ENCODE data around the gene BBS4.
"Not testable (repeated sequence)": the region's sequence is repeated elsewhere in the genome, so short reads cannot be mapped to it uniquely, and the experiment has no call there.

BBS4 gene, protein sequence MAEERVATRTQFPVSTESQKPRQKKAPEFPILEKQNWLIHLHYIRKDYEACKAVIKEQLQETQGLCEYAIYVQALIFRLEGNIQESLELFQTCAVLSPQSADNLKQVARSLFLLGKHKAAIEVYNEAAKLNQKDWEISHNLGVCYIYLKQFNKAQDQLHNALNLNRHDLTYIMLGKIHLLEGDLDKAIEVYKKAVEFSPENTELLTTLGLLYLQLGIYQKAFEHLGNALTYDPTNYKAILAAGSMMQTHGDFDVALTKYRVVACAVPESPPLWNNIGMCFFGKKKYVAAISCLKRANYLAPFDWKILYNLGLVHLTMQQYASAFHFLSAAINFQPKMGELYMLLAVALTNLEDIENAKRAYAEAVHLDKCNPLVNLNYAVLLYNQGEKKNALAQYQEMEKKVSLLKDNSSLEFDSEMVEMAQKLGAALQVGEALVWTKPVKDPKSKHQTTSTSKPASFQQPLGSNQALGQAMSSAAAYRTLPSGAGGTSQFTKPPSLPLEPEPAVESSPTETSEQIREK
- total RNA-seq, result 15.9 to 17.0 reads per million in 2 experiments

DNA sequence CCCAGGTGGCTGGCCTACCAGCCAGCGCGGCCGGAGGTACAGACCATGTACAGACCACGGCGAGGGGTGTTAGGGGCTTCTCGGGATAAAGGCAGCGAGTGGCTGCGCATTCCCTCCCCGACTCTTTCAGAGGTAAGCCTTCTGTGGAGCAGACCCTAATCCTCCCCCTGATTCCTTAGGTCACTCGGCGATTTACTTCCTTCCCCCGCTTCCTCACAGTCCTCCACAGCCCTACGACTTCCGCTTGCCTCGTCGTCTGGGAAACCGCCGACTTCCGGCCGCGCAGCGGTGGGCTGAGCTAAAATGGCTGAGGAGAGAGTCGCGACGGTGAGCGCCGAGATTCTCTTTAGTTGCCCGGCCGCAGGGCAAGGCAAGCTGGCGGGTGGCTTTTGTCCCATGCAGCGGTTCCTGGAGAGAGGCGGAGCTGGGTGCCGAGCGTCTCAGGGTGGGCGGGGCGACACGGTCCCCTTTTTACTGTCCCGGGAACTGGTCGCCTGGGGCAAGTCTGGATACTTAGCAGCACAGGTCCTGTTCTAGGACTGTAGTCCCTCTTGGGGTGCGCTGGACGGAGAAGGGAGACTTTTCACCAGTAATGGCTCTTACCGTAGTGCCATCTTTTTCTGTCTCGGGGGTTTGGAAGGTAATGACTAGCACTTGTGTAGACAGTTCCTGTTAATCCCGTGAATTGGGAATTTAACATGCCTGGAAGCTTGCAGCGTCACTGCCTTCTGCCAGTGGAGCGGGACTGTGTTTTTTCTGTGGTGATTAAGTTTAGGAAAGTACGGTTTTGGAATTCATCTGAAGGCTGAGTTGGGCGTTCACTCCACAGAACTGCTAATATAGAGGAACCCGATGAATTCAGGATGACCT, at the start of gene BBS4, which contains the start of gene HIGD2B:
BBS4 (plus strand) TSS at position 283 of the 870 bp plus-strand sequence; CDS start at position 304, 21 bp downstream.
HIGD2B (minus strand) TSS at position 258 of the 870 bp plus-strand sequence. CDS start 9,808 bp downstream, outside the sequence.
- DNase-seq (ENCODE audit: low read depth), result peak; percentile 68

DNA sequence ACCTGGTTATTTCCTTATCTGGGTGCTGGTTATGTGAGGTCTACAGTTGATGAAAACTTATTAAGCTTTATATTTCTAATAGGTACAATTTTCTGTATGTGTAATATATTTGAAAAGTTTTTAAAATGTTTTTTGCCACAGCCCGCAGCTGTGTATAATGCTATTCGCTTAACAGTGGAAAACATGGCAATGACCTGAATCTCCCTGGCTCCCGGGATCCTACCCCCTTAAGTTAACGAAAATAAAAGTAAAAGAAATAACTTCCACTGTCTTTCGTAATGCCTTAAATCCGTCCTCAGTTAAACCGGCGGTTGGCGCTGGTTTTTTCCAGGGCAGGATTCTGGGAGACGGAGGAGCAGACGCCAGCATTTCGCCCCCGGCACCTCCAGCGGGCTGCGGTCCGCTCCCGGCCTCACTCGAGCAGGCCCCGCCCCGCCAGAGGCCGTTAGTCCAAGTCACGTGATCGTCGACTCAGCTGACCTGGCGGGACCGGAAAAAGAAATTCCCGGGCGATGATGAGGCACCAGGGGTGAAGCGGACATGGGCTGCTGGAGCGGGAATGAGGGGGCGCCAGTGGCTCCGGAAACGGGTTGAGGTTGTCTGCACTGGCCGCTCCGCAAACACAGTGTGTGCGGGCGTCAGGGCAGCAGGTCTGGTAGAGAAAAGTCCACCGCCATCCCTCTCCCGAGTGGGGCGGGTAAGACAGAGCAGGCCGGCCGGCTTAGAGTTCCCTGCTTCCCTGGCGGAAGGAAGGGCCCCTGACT, 49.3 kb upstream of the BBS4 start:
- peak; percentile 34 for DNase-seq (ENCODE audit: low read depth)

DNA sequence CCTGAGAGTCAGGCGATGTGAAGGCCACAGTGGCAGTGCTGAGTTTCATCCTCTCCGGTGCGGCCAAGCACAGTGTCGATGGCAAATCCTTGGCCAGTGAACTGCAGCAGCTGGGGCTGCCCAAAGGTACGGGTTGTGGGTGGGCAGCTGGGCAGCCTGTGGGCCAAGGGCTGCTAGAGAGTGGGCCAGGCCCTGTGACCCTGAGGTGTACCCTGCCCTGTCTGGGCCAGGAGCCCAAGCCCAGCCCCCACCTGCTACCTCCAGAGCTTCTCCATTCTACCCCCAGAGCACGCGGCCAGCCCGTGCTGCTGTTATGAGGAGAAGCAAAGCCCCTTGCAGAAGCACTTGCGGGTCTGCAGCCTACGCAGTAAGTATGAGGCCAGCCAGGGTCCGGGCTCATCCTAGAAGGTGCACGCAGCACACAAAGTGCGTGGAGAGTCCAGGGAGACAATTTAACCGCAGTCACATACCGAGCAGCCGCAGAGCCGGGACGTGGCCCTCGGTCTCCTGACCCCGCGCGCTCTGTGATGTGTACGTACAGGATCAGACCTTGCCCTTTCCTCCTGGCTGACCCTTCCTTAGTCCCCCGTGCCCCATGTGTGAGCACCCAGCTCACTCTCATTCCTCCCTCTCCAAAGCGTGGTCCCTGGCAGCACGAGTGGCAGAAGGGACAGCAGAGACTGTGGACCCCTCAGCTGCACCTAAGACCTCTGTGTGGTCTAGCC, 46.1 kb upstream of the BBS4 start:
- DNase-seq (ENCODE audit: low read depth), result not testable (repeated sequence)

DNA sequence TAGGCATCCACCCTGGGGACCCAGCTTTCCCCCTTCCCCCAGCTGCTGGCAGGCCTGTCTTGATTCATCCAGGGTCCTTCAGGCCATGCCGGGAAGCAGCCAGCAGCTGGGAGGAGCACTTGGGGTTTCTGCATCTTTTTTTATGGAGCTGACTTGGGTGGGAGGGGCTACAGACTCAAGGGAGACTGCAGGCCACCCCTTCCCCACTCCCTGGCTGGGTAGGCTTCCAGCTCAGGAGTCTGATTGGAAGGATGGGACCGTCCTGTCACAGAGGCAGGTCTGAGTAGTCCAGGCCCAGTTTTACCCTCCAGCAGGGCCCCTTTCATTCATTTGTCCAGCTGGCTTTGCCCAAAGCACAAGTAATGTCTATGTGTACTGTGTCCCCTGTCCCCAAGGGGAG, 43.7 kb upstream of the BBS4 start:
- not testable (repeated sequence) for DNase-seq (ENCODE audit: low read depth)

DNA sequence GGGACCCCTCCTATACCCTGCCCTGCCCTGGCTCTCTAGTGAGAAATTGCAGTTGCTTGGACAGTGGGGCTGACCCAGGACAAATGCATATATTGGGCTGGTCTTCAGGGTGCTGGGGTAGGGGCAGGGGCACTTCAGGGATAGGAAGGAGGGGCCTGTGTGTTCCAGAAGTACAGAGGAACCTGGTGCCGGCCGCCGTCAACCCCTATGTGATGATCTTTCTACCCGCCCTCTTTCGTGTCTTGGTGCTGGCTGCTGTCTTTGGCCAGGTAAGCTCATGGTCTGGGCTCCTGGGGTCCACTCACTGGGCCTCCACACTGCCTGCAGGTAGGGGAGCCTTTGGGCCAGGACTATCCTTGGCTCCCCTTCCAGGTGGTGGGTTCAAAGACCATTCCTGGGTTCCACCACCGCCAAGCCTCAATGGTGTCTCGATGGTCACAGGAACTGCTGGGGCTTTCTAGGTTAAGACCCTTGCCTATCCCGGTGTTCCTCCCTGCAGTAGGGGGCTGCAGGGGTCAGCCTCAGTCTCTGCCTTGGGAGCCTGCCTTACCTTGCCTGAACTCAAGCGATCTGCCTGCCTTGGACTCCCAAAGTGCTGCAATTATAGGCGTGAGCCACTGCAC, 37.3 kb upstream of the BBS4 start:
- not testable (repeated sequence) for DNase-seq (ENCODE audit: low read depth)

DNA sequence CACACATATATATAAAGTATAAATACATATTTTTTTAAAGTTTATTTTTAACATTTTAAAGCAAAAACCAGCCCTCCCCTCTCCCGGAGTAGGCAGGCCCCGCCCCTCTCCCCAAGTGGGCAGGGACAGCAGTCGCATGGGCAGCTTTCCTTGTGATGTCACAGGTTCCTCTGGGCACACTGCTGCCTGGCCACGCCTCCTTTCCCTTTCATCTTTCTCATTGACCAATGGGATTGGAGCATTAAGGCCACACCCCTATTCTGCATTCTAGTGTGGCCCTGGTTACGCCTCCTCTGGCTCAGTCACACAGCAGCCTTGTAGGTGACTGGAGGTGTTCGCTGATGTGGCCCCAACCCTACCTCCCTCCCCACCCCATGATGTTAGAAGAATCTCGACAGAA, 31.6 kb upstream of the BBS4 start, which contains the start of gene GOLGA6B:
GOLGA6B (plus strand) TSS at position 301 of the 400 bp plus-strand sequence; CDS start at position 342, 41 bp downstream.
- DNase-seq (ENCODE audit: low read depth), result not testable (repeated sequence)

DNA sequence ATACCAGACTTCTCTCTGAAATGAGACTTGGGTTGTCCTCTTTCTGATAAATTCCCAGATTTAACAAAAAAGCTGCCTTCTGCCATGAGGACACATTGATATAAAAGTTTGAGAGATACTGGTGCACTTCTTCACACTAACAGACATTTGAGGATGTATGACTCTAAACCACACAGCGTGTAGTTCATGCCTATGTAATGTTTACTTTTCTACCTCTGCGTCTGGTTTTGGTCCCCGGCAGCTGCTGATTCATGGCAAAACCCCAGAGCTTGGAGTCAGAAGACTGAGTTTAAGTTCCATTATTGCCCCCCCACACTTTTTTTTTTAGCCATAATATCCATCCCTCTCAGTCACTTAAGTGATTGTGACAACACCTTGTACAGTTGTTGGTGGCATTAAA, 30.0 kb upstream of the BBS4 start:
- not testable (repeated sequence) for DNase-seq (ENCODE audit: low read depth)

DNA sequence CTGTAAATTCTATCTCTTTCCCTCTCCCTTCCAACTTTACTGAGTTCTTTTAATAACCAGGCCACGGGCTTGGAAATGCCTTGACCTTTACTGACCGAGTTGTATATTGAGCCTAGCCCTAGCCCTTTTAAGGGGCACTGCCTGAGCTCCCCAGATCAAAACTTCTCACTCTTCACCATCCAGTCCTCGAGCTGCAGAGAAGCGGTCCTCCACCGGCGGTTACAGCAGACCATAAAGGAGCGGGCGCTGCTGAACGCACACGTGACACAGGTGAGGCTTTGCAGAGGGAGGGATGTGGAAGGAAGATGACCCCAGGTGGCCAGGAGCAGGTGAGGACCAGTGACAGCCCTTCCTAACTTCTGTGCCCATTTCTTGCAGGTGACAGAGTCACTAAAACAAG, 24.9 kb upstream of the BBS4 start:
- DNase-seq (ENCODE audit: low read depth), result not testable (repeated sequence)

DNA sequence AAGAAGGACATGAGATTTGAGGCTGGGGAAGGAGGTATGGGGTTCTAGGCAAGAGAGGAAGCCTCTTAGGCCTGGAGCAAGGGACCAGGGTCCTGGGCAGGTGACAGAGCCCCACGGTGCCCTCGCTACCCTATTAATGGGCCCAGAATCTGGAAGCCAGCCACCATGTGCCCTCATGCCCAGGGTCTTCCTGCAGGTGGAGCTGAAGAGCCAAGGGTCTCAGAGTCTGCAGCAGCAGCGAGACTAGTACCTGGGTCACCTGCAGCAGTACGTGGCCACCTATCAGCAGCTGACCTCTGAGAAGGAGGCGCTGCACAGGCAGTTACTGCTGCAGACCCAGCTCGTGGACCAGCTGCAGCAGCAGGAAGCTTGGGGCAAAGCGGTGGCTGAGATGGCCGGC, 22.1 kb upstream of the BBS4 start:
- DNase-seq (ENCODE audit: low read depth), result not testable (repeated sequence)

DNA sequence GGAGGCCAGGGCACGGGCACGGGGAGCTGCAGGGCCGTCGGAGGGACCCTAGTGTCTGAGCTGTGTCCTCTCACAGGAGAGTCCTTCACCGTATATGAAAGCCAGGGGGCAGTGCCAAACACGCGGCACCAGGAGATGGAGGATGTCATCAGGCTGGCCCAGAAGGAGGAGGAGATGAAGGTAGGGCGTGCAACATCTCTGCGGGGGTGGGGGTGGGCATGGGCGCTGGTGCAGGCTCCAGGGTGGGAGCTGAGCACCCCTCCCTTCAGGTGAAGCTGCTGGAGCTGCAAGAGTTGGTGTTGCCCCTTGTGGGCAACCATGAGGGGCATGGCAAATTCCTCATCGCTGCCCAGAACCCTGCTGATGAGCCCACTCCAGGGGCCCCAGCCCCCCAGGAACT, 20.3 kb upstream of the BBS4 start:
- not testable (repeated sequence) for DNase-seq (ENCODE audit: low read depth)

DNA sequence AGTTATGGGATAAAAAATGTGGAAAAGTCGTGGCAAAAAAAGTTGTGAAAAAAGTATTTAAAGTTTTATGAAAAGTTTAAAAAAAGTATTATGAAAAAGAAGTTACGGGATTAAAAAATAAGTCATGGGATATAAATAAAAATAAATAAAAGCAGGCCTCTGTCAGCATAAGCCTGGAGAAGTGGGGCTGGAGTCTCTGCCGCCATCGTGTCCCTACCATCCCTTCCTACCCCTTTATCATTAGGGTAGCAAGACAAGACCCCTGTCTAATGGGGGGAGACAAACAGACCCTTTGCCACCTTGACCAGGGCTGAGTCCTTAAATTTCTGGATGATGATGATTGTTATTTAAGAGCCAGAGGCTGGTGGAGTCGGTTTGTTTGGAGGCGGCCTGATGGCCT, 16.2 kb upstream of the BBS4 start:
- not testable (repeated sequence) for DNase-seq (ENCODE audit: low read depth)

DNA sequence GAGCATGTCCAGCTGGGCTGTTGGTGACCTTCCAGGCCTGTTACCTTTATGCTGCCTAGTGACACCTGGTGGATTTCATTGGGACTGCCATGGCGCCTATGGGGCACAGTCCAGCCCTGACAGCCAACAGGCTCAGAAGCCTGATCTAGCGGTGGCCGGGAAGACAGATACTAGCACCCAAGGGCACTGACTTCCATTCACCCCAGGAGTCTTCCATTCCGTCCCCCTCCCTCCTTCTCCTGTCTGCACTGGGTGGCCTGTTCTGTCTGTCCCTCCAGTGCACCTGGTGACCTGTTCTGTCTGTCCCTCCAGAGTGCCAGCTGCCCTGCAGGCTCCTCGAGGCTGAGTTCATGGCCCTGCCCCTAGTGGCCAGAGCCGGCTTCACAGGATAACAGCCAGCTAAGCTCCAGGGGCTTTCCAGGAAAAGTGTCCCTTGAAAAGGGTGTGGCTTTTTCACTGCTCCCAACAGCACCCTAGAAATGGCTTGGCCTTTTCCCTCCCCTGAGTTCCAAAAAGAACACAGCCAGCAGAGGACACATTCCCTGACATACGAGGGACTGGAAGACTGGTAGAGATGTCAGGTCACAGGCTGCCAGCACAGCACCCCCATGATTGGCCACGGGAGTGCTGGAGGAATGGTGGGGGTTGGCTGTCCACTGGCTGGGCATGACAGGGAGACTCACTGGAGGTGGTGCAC, 15.2 kb upstream of the BBS4 start:
- DNase-seq (ENCODE audit: low read depth), result peak; percentile 58

DNA sequence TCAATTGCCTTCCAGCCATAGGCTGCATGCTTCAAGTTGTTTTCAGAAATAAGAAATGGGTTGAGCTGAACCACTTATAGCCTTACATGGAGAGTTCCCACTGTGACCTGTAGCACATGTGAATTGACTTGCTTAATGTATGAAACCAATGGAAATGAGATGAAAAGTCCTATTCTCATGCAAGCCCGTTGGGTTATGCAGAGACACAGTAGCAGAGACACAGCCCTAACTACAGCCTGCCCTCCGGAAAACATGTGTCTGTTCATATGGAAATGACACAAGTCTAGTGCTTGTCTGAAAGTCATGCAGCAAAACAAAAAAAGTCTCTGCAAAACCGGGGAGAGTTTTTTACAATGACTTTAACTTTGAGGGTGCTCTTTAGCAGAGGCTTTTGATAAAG, 14.5 kb upstream of the BBS4 start:
- DNase-seq (ENCODE audit: low read depth), result no peak

DNA sequence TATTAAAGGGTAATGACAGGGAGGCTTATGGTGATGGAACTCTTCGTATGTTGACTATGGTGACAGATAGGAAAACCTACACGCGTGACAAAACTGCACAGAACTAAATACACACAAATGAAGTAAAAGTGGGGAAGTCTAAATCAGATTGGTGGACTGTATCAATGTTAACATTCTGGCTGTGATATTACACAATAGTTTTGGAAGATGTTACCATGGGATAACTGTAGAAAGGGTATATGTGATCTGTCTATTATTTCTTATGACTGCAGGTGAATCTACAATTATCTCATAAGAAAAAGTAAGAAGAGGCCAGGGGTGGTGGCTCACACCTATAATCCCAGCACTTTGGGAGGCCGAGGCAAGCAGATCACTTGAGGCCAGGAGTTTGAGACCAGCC, 9.2 kb upstream of the BBS4 start:
- no peak for DNase-seq (ENCODE audit: low read depth)

DNA sequence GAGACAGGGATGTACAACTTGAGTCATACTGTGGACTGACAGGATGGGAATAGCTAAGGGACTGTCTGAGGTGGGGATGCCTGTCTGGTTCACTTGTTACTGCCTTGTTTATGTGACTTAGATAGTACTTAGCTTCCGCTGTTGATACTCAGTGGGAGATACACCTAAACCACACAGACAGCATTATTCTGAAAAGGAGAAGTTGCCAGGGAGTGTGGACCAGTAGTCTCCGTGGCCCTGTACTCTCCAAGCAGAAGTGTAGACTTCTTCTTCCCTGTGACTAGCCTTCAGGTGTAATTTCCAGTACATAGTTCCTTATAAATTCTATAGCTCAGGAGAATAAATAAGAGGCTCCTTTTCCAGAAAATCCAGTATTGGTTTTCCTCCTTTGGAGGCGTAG, 5.1 kb upstream of the BBS4 start:
- DNase-seq (ENCODE audit: low read depth), result no peak

DNA sequence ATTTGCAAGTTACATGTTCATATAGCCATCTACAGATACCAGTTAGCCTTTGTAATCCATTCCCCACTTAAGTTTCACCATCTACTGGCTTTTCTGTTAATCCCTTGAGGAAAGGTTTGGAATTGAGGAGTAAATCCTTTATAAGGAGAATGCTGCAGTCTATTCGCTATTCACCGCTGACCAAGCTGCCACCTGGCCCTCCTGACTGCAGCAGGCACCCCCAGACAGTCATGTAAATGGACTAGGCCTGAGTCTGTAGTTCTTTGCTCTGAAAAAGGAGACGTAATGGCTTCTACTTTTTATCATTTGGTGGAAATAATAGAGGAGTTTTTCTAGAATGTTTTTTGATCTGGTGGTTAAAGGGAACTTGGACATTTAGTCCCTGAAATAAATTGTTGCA, 3.2 kb upstream of the BBS4 start:
- no peak for DNase-seq (ENCODE audit: low read depth)

DNA sequence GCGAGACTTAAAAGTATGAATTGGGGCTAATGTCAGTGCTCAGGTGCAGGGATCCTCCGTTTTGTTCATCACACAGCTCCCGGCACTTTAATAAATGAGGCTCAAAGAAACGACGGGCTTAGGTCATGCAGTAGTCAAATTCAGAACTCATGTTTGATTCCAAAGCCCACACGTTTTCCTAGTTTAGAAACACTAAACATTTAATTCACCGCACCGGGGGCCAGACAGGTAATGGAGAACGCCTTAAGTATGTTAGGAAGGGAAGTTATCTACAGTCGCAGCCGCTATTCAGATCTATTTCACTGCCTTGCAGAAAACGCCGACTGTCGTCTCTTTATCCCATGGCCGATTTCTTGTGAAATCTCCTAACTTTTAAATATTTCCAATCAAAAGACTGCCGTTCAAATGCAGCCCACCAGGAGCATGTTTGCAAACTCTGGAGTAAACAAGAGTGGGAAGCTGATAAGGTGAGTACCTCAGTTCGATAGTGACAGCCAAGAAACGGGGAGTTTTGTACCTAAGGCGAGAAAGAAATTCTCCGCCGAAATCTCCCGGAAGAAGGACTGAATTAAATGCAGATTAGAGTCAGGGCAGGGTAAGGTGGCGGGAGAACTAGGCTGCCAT, 594 bp upstream of the BBS4 start:
- DNase-seq (ENCODE audit: low read depth), result no peak

DNA sequence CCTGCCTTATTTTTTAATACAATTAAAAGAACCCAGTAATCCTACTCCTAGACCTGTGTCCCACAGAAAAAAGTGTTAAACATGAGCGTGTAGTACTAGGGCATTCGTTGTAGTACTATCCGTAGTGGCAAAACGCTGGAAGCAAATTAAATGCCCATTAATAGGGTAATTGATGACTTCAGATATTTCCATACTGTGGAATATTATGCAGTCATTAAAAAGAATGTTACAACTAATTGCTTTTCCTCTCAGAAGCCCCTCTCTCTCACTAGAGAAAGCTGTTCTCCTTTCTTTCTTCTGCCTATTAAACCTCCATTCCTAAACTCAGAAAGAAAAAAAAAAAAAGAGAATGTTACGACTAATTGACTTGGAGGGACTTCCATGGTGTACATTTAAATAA, 2.7 kb downstream of the BBS4 start:
- no peak for DNase-seq (ENCODE audit: low read depth)

DNA sequence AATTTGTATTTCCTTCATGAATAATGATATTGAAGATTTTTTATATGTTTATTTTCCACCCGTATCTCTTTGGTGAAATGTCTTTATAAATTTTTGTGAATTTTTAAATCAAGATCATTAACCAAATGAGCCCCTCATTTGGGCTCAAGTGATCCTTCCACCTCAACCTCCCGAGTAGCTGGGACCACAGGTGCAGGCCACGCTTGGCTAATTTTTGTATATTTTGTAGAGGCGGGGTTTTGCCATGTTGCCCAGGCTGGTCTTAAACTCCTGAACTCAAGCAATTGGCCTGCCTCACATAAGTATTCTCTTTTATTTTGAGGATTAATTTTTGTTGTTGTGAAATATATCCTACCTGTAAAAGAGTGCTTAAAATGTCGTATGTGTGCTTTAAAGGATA, 4.9 kb downstream of the BBS4 start:
- no peak for DNase-seq (ENCODE audit: low read depth)
